CD14-positive monocyte (primary cell): ENCODE data around the gene SH2D4B. TPM values are rescaled to one million over a fixed set of nuclear protein-coding genes. Genes with fewer than 3 reads are reported as not detected.

Experiments used
- DNase-seq, 3 donors: peaks; one replicate each; pipeline ENCODE4 v3.0.0-alpha.2; 2011 to 2022
- H2AFZ ChIP-seq: 2 replicates; pipeline ENCODE4 v1.6.0; 2012; ENCODE audit warnings: mild to moderate bottlenecking, low read depth, low read length, inconsistent platforms; ENCODE audit not compliant: insufficient read depth, poor library complexity, severe bottlenecking
- H3K27ac ChIP-seq, 2 donors: 1 replicate in 1 of 2; 2 replicates in 1 of 2; pipeline ENCODE4 v1.5.1; 2012 to 2013; ENCODE audit warnings: low read length in 2 of 2, control low read depth in 1 of 2, inconsistent platforms in 1 of 2, low read depth in 1 of 2, mild to moderate bottlenecking in 1 of 2
- H3K27me3 ChIP-seq, 2 donors: one replicate each; pipeline versions ENCODE4 v1.6.0 to v1.6.1; 2011 to 2013; ENCODE audit warnings: low read length in 2 of 2; ENCODE audit not compliant: control insufficient read depth in 2 of 2, insufficient read depth in 2 of 2
- H3K36me3 ChIP-seq, 2 donors: replicated peaks in 1 of 2; 1 replicate in 1 of 2; 2 replicates in 1 of 2; pipeline versions ENCODE4 v1.5.1 to v1.6.1; 2012 to 2013; ENCODE audit warnings: low read length in 2 of 2, control low read depth in 1 of 2, inconsistent platforms in 1 of 2, mild to moderate bottlenecking in 1 of 2; ENCODE audit not compliant: insufficient read depth in 2 of 2, control insufficient read depth in 1 of 2
- H3K4me1 ChIP-seq, 2 donors: 1 replicate in 1 of 2; 2 replicates in 1 of 2; pipeline versions ENCODE4 v1.5.1 to v1.6.1; 2012 to 2013; ENCODE audit warnings: low read length in 2 of 2, control low read depth in 1 of 2, inconsistent platforms in 1 of 2, mild to moderate bottlenecking in 1 of 2, moderate library complexity in 1 of 2; ENCODE audit not compliant: insufficient read depth in 2 of 2, control insufficient read depth in 1 of 2
- H3K4me2 ChIP-seq: replicated peaks from 2 replicates; pipeline ENCODE3; 2012; ENCODE audit warnings: low read length, moderate library complexity, mild to moderate bottlenecking; ENCODE audit not compliant: poor library complexity, severe bottlenecking; ENCODE audit errors: extremely low read depth
- H3K4me3 ChIP-seq, 3 experiments: fragments of 200-600 bp in 1 of 3; sonication (generic) in 1 of 3; replicated peaks in 1 of 3; 1 replicate in 2 of 3; 2 replicates in 1 of 3; pipeline ENCODE4 v1.5.1; 2011 to 2013; ENCODE audit warnings: low read length in 3 of 3, mild to moderate bottlenecking in 3 of 3, control low read depth in 2 of 3, low read depth in 2 of 3, inconsistent platforms in 1 of 3, moderate library complexity in 1 of 3
- H3K79me2 ChIP-seq: 2 replicates; pipeline ENCODE4 v1.6.0; 2012; ENCODE audit warnings: mild to moderate bottlenecking, control low read depth, inconsistent platforms, low read length, moderate library complexity; ENCODE audit not compliant: insufficient read depth
- H3K9ac ChIP-seq: 2 replicates; pipeline ENCODE4 v1.6.0; 2017; ENCODE audit warnings: low read length, mild to moderate bottlenecking; ENCODE audit not compliant: insufficient read depth, poor library complexity, severe bottlenecking
- H3K9me3 ChIP-seq, 2 donors: replicated peaks in 1 of 2; 1 replicate in 1 of 2; 2 replicates in 1 of 2; pipeline versions ENCODE4 v1.5.1 to v1.6.1; 2012 to 2013; ENCODE audit warnings: low read length in 2 of 2, control low read depth in 1 of 2; ENCODE audit not compliant: control insufficient read depth in 1 of 2, insufficient read depth in 1 of 2
- H4K20me1 ChIP-seq: 2 replicates; pipeline ENCODE4 v1.6.0; 2012; ENCODE audit warnings: mild to moderate bottlenecking, low read length, control low read depth, moderate library complexity; ENCODE audit not compliant: insufficient read depth
- H3K27ac Mint-ChIP-seq, 7 donors: one replicate each; pipeline ENCODE4 v1.8.0; 2020; ENCODE audit warnings: mild to moderate bottlenecking in 7 of 7, mixed read lengths in 7 of 7, moderate library complexity in 6 of 7, inconsistent platforms in 2 of 7
- H3K27me3 Mint-ChIP-seq, 3 donors: one replicate each; pipeline ENCODE4 v1.8.0; 2021 to 2022; ENCODE audit warnings: low read depth in 3 of 3, mild to moderate bottlenecking in 3 of 3, mixed read lengths in 3 of 3, moderate library complexity in 3 of 3, inconsistent platforms in 1 of 3
- H3K36me3 Mint-ChIP-seq, 2 donors: one replicate each; pipeline ENCODE4 v1.8.0; 2020; ENCODE audit warnings: mixed read lengths in 2 of 2, inconsistent platforms in 1 of 2, mild to moderate bottlenecking in 1 of 2
- H3K4me1 Mint-ChIP-seq: one replicate; pipeline ENCODE4 v1.8.0; 2020; ENCODE audit warnings: mild to moderate bottlenecking, mixed read lengths
- H3K4me3 Mint-ChIP-seq, 2 donors: one replicate each; pipeline ENCODE4 v1.8.0; 2020; ENCODE audit warnings: mild to moderate bottlenecking in 2 of 2, mixed read lengths in 2 of 2, moderate library complexity in 1 of 2
- H3K9me3 Mint-ChIP-seq, 7 donors: one replicate each; pipeline ENCODE4 v1.8.0; 2020 to 2022; ENCODE audit warnings: mixed read lengths in 7 of 7, mild to moderate bottlenecking in 6 of 7, moderate library complexity in 6 of 7, inconsistent platforms in 2 of 7
- CTCF ChIP-seq: fragments of 200-600 bp; IDR thresholded peaks from one replicate; pipeline ENCODE4 v1.8.0; 2022; ENCODE audit warnings: antibody characterized with exemption, mild to moderate bottlenecking
- WGBS: methylation state at CpG from one replicate; pipeline ENCODE4 v1.1.5; 2013; ENCODE audit warnings: missing lambda C conversion rate; ENCODE audit not compliant: insufficient coverage; 5-methylcytosine and 5-hydroxymethylcytosine counted together
- intact Hi-C, 2 donors: fragments of 100-400 bp; cut with micrococcal nuclease; formaldehyde crosslinking; loops; one replicate each; pipeline versions ENCODE4 v1.15.0 to v1.15.1; 2023
- polyA plus RNA-seq, 3 donors: library from polyadenylated mRNA; depleted of rRNA in 1 of 3; unstranded in 2 of 3; stranded (reverse) in 1 of 3; fragments of 300-500 nt in 2 of 3; fragments of >200 nt in 1 of 3; fragmentation: Illumina TruSeq in 2 of 3; gene quantifications; 1 replicate in 2 of 3; 2 replicates in 1 of 3; pipeline ENCODE4 v1.2.3, GENCODE V29; 2012 to 2021

The SH2D4B gene
- polyA plus RNA-seq, 3 donors: 0.01 TPM; not detected in 2

- H3K4me1 Mint-ChIP-seq: no peaks in the 10 kb centered on the region
- no peak overlapping the region for H3K27ac Mint-ChIP-seq
- DNase-seq: no peak
- intact Hi-C loops: no loop called here
- H3K27me3 Mint-ChIP-seq: peaks cover 4 to 7% (median 6%) of the 10 kb centered on the region in 3 donors
- Histone ChIP-seq H3K27ac (no peak overlapping the region), H3K9me3 (no peaks in the 10 kb centered on the region), H3K4me2 (no peak overlapping the region), H4K20me1 (no peaks in the 10 kb centered on the region), H3K4me1 (no peaks in the 10 kb centered on the region), H3K79me2 (no peaks in the 10 kb centered on the region), H3K4me3 (no peak overlapping the region), H3K27me3 (no peaks in the 10 kb centered on the region), H2AFZ (no peak overlapping the region), H3K36me3 (no peaks in the 10 kb centered on the region), H3K9ac (no peak overlapping the region)
- no peak overlapping the region for H3K4me3 Mint-ChIP-seq
- peaks cover 0 to 4% (median 0%) of the 10 kb centered on the region in 7 donors for H3K9me3 Mint-ChIP-seq
- WGBS: no CpG with 5 or more reads among the region's 1 CpG
- TF ChIP-seq CTCF: no peak
- no peaks in the 10 kb centered on the region for H3K36me3 Mint-ChIP-seq
Measured at GRCh38 chr10:80674809-80675208, 137.1 kb downstream of the SH2D4B start.

DNA sequence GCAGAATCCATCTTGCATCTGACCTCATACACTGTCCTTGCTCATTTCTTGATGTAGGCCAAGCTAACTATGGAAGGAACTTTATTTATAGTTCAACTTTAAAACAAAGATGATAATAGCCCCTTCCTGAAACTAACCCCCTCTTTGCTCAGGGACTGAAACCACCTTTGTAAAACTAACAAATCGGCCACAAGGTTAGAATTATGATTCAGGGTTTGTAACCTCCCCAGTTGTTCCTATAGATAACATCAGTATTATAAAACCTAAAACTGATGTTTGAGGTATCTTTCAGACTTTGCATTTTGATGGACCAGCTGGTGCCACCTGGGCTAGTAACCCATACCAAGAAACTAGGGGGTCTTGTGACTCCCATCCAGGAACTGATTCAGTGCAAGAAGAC, 143.4 kb downstream of the SH2D4B start:
- H3K27me3 Mint-ChIP-seq: peaks cover 0 to 7% (median 6%) of the 10 kb centered on the region in 3 donors
- DNase-seq: no peak
- WGBS: no CpG with 5 or more reads among the region's 1 CpG
- peaks cover 0 to 5% (median 0%) of the 10 kb centered on the region in 7 donors for H3K9me3 Mint-ChIP-seq
- H3K79me2 ChIP-seq: no peaks in the 10 kb centered on the region
- H2AFZ ChIP-seq: no peak overlapping the region
- no peaks in the 10 kb centered on the region for H3K4me1 Mint-ChIP-seq
- no peak overlapping the region for H3K27ac Mint-ChIP-seq
- no peaks in the 10 kb centered on the region for H3K4me1 ChIP-seq
- H3K36me3 Mint-ChIP-seq: no peaks in the 10 kb centered on the region
- H3K9me3 ChIP-seq: no peaks in the 10 kb centered on the region
- H4K20me1 ChIP-seq: no peaks in the 10 kb centered on the region
- no peaks in the 10 kb centered on the region for H3K27me3 ChIP-seq
- no peak overlapping the region for H3K4me3 Mint-ChIP-seq
- no peaks in the 10 kb centered on the region for H3K36me3 ChIP-seq
- intact Hi-C loops: no loop called here
- no peak overlapping the region for H3K4me3 ChIP-seq
- no peak overlapping the region for H3K27ac ChIP-seq
- no peak for TF ChIP-seq CTCF
- H3K9ac ChIP-seq: no peak overlapping the region
- no peak overlapping the region for H3K4me2 ChIP-seq
